Measurements from ENCODE around the gene ZNF804A.

ZNF804A gene

GRCh38 chr2:184598316-184599053, at the start of gene ZNF804A:
Gene ZNF804A (plus strand): TSS chr2:184598529. CDS start chr2:184598960, 431 bp downstream.
- in situ Hi-C loops (cut with MboI; ENCODE audit: low sequenced_read_pairs), result no loop called here

GRCh38 chr2:184549153-184549552, 49.2 kb upstream of the ZNF804A start:
- in situ Hi-C loops (cut with MboI; ENCODE audit: low sequenced_read_pairs), result no loop called here

GRCh38 chr2:184551626-184552025, 46.7 kb upstream of the ZNF804A start:
- in situ Hi-C loops (cut with MboI; ENCODE audit: low sequenced_read_pairs), result no loop called here

- in situ Hi-C loops (cut with MboI; ENCODE audit: low sequenced_read_pairs), result no loop called here
Observed at GRCh38 chr2:184554736-184555135, 43.6 kb upstream of the ZNF804A start.

GRCh38 chr2:184555352-184555751, 43.0 kb upstream of the ZNF804A start:
- in situ Hi-C loops (cut with MboI; ENCODE audit: low sequenced_read_pairs), result no loop called here

- in situ Hi-C loops (cut with MboI; ENCODE audit: low sequenced_read_pairs), result no loop called here
Observed at GRCh38 chr2:184556639-184557038, 41.7 kb upstream of the ZNF804A start.

- in situ Hi-C loops (cut with MboI; ENCODE audit: low sequenced_read_pairs), result no loop called here
Observed at GRCh38 chr2:184558713-184559464, 39.4 kb upstream of the ZNF804A start.

- in situ Hi-C loops (cut with MboI; ENCODE audit: low sequenced_read_pairs), result no loop called here
Observed at GRCh38 chr2:184560603-184561002, 37.7 kb upstream of the ZNF804A start.

- in situ Hi-C loops (cut with MboI; ENCODE audit: low sequenced_read_pairs), result no loop called here
Observed at GRCh38 chr2:184562532-184562931, 35.8 kb upstream of the ZNF804A start.

GRCh38 chr2:184564092-184564491, 34.2 kb upstream of the ZNF804A start:
- in situ Hi-C loops (cut with MboI; ENCODE audit: low sequenced_read_pairs), result no loop called here

- in situ Hi-C loops (cut with MboI; ENCODE audit: low sequenced_read_pairs), result no loop called here
Observed at GRCh38 chr2:184566716-184567115, 31.6 kb upstream of the ZNF804A start.

GRCh38 chr2:184577056-184577455, 21.3 kb upstream of the ZNF804A start:
- in situ Hi-C loops (cut with MboI; ENCODE audit: low sequenced_read_pairs), result no loop called here

- in situ Hi-C loops (cut with MboI; ENCODE audit: low sequenced_read_pairs), result no loop called here
Observed at GRCh38 chr2:184577743-184578142, 20.6 kb upstream of the ZNF804A start.

- in situ Hi-C loops (cut with MboI; ENCODE audit: low sequenced_read_pairs), result no loop called here
Observed at GRCh38 chr2:184579226-184579625, 19.1 kb upstream of the ZNF804A start.

GRCh38 chr2:184581391-184581790, 16.9 kb upstream of the ZNF804A start:
- in situ Hi-C loops (cut with MboI; ENCODE audit: low sequenced_read_pairs), result no loop called here

- in situ Hi-C loops (cut with MboI; ENCODE audit: low sequenced_read_pairs), result no loop called here
Observed at GRCh38 chr2:184589261-184589660, 9.1 kb upstream of the ZNF804A start.

- in situ Hi-C loops (cut with MboI; ENCODE audit: low sequenced_read_pairs), result no loop called here
Observed at GRCh38 chr2:184596819-184597411, 1.4 kb upstream of the ZNF804A start.

GRCh38 chr2:184597571-184597991, 748 bp upstream of the ZNF804A start:
- in situ Hi-C loops (cut with MboI; ENCODE audit: low sequenced_read_pairs), result no loop called here

- in situ Hi-C loops (cut with MboI; ENCODE audit: low sequenced_read_pairs), result no loop called here
Observed at GRCh38 chr2:184598002-184598315, 370 bp upstream of the ZNF804A start.

GRCh38 chr2:184599054-184599871, 934 bp downstream of the ZNF804A start:
- in situ Hi-C loops (cut with MboI; ENCODE audit: low sequenced_read_pairs), result no loop called here

GRCh38 chr2:184599872-184600222, 1.5 kb downstream of the ZNF804A start:
- in situ Hi-C loops (cut with MboI; ENCODE audit: low sequenced_read_pairs), result no loop called here

Data from HL-60/S4 treated with retinoic acid at 250 ng/mL for 4 days and 3 days (cell line).